GM12801 (cell line): ENCODE measurements around the gene HLA-DQB1.

Source experiments
- CTCF ChIP-seq: IDR thresholded peaks from one replicate; pipeline ENCODE4 v1.5.1; 2011; ENCODE audit warnings: control low read depth; ENCODE audit not compliant: insufficient read length; ENCODE audit errors: extremely low read depth

HLA-DQB1 gene

GRCh38 chr6:32668226-32668747 lies 1.8 kb upstream of the HLA-DQB1 start:
- no peak for TF ChIP-seq CTCF

- no peak for TF ChIP-seq CTCF
These were observed 796 bp downstream of the HLA-DQB1 start for GRCh38 chr6:32665661-32666060.

GRCh38 chr6:32664827-32665362 lies 1.6 kb downstream of the HLA-DQB1 start:
- no peak for TF ChIP-seq CTCF

- TF ChIP-seq CTCF, result no peak
These were observed 2.1 kb downstream of the HLA-DQB1 start for GRCh38 chr6:32664354-32664753.

GRCh38 chr6:32662836-32663235 lies 3.6 kb downstream of the HLA-DQB1 start:
- no peak for TF ChIP-seq CTCF

GRCh38 chr6:32662099-32662498 lies 4.4 kb downstream of the HLA-DQB1 start:
- no peak for TF ChIP-seq CTCF

GRCh38 chr6:32659856-32660595 lies 6.4 kb downstream of the HLA-DQB1 start:
- no peak for TF ChIP-seq CTCF
